T-helper 22 cell (primary cell): ENCODE data around the gene SORCS3.

Source experiments
- DNase-seq: peaks from one replicate; pipeline ENCODE4 v3.0.0-alpha.2; 2020; ENCODE audit warnings: low read depth

SORCS3 gene

GRCh38 chr10:104844073-104844472, 203.0 kb downstream of the SORCS3 start:
- DNase-seq = no peak

- no peak for DNase-seq
Observed at GRCh38 chr10:104850023-104850422, 208.9 kb downstream of the SORCS3 start.

GRCh38 chr10:104867966-104868598, 227.0 kb downstream of the SORCS3 start:
- no peak for DNase-seq

GRCh38 chr10:104872691-104873090, 231.6 kb downstream of the SORCS3 start:
- no peak for DNase-seq

- DNase-seq = no peak
Observed at GRCh38 chr10:104873161-104873560, 232.1 kb downstream of the SORCS3 start.

GRCh38 chr10:104875561-104875960, 234.5 kb downstream of the SORCS3 start:
- DNase-seq = no peak

- DNase-seq = no peak
Observed at GRCh38 chr10:104880624-104881398, 239.7 kb downstream of the SORCS3 start.

- no peak for DNase-seq
Observed at GRCh38 chr10:104881740-104882139, 240.7 kb downstream of the SORCS3 start.

GRCh38 chr10:104892879-104893617, 252.0 kb downstream of the SORCS3 start:
- DNase-seq = no peak

- no peak for DNase-seq
Observed at GRCh38 chr10:104893701-104894100, 252.6 kb downstream of the SORCS3 start.

- no peak for DNase-seq
Observed at GRCh38 chr10:104894681-104895080, 253.6 kb downstream of the SORCS3 start.

GRCh38 chr10:104895541-104895940, 254.5 kb downstream of the SORCS3 start:
- no peak for DNase-seq

- DNase-seq = no peak
Observed at GRCh38 chr10:104895981-104896380, 254.9 kb downstream of the SORCS3 start.

- no peak for DNase-seq
Observed at GRCh38 chr10:104897696-104898095, 256.6 kb downstream of the SORCS3 start.

GRCh38 chr10:104899779-104900178, 258.7 kb downstream of the SORCS3 start:
- DNase-seq = no peak

GRCh38 chr10:104903433-104903832, 262.3 kb downstream of the SORCS3 start:
- no peak for DNase-seq

GRCh38 chr10:104904753-104905323, 263.7 kb downstream of the SORCS3 start:
- DNase-seq = no peak

GRCh38 chr10:104906112-104906511, 265.0 kb downstream of the SORCS3 start:
- DNase-seq = no peak

GRCh38 chr10:104907521-104907920, 266.4 kb downstream of the SORCS3 start:
- no peak for DNase-seq

- no peak for DNase-seq
Observed at GRCh38 chr10:104908581-104908980, 267.5 kb downstream of the SORCS3 start.

GRCh38 chr10:104910712-104911111, 269.6 kb downstream of the SORCS3 start:
- no peak for DNase-seq

GRCh38 chr10:104913390-104913789, 272.3 kb downstream of the SORCS3 start:
- DNase-seq = no peak

GRCh38 chr10:104920476-104920875, 279.4 kb downstream of the SORCS3 start:
- no peak for DNase-seq
